ENCODE results near the gene NINJ1.

The NINJ1 gene

DNA sequence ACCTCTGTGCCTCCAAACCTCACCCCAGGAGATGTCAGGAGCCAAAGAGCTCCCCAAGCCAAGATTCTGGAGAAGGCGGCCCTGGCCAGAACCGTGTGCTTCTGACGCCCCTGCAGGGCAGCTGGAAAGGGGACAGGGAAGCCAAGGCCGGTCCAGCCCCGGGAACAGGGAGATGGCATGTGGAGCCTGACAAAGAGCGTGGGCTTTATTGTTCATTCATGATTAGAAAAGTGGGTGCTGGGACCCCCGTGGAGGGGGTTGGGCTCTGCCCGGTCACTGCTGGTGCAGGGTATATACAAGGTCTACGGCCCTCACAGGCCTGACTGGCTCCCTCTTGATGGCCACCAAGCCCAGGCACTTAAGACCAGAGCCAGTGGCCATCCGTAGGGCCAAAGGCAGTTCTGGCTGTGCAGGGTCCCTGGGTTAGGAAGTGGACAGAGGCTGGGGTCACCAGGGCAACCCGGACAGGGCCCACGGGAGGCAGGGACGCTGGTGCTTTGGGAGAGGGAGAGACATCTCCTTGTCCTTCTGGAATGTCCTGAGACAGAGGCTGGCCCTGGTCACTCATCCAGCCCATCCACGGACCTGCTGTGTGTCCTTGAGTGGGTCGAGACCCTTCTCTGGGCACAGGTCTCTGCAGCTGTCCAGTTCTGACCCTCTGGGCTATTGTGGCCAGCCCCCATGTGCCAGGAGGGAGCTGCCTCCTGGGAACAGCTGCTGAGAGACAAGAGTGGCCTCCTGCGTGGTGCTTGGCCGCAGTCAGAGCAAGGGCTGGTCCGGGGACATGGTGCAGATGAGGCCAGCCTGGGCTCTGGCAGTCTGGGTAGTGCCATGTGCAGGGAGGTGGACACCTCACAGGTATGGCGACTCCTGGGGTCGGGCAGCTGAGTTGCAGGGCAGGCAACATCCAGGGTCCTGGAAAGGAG lies 12.5 kb downstream of the NINJ1 start:
- no peak overlapping the region for H4K8ac ChIP-seq (ENCODE audit: low read length)
- H3K27me3 ChIP-seq (ENCODE audit: control insufficient read depth in 1 of 2, insufficient read depth in 1 of 2, low read length in 2 of 2) = no peaks in the 10 kb centered on the region
- no peak overlapping the region for H2BK15ac ChIP-seq (ENCODE audit: low read depth, poor library complexity, severe bottlenecking)
- H3K36me3 ChIP-seq (ENCODE audit: control insufficient read depth in 1 of 2, insufficient read depth in 2 of 2, low read depth in 1 of 2, low read length in 2 of 2) = peaks cover 16 to 52% of the 10 kb centered on the region in 2 experiments
- no peak overlapping the region for H2BK5ac ChIP-seq (ENCODE audit: low read depth, low read length, poor library complexity, severe bottlenecking)
- H2BK12ac ChIP-seq (ENCODE audit: low read length in 2 of 2) = no peak overlapping the region
- no peak for DNase-seq
- 95% methylated on average over 20 of the region's 20 CpGs for WGBS
- peaks cover 14% of the 10 kb centered on the region for H3K79me1 ChIP-seq (replicated peaks; ENCODE audit: low read length, poor library complexity, severe bottlenecking)
- H3K14ac ChIP-seq (ENCODE audit: low read length in 2 of 2) = no peak overlapping the region
- H3K23ac ChIP-seq (ENCODE audit: low read length in 2 of 2) = no peak overlapping the region
- no peak overlapping the region for H3K4me2 ChIP-seq (ENCODE audit: low read length, poor library complexity, severe bottlenecking)
- H2AK5ac ChIP-seq (ENCODE audit: low read length, severe bottlenecking) = no peak overlapping the region
- H3K4me1 ChIP-seq (ENCODE audit: control insufficient read depth, insufficient read depth, low read depth, low read length) = peaks cover 31% of the 10 kb centered on the region
- H2AFZ ChIP-seq (ENCODE audit: low read depth, low read length) = no peak overlapping the region
- no peak overlapping the region for H3K4ac ChIP-seq (ENCODE audit: low read depth in 1 of 2, low read length in 2 of 2)
- no peak overlapping the region for H3K27ac ChIP-seq (ENCODE audit: low read length, poor library complexity, severe bottlenecking)
- no peak overlapping the region for H4K91ac ChIP-seq (ENCODE audit: low read length)
- H3K4me3 ChIP-seq (ENCODE audit: insufficient read depth in 1 of 2, low read depth in 1 of 2, low read length in 2 of 2) = no peak overlapping the region
- H3K9ac ChIP-seq (ENCODE audit: low read length) = no peak overlapping the region
- H3K9me3 ChIP-seq (ENCODE audit: control insufficient read depth, low read length) = no peaks in the 10 kb centered on the region
- H2BK120ac ChIP-seq (ENCODE audit: low read depth, low read length) = no peak overlapping the region
- H3K18ac ChIP-seq (ENCODE audit: low read depth in 1 of 2, low read length in 2 of 2) = no peak overlapping the region

- Histone ChIP-seq H2BK12ac (ENCODE audit: low read length in 2 of 2) (peak overlapping the region in 1 of 2 experiments; percentile 51), H2BK5ac (ENCODE audit: low read depth, low read length, poor library complexity, severe bottlenecking) (no peak overlapping the region), H4K8ac (ENCODE audit: low read length) (no peak overlapping the region), H3K4me1 (ENCODE audit: control insufficient read depth, insufficient read depth, low read depth, low read length) (peaks cover 29% of the 10 kb centered on the region), H3K4ac (ENCODE audit: low read depth in 1 of 2, low read length in 2 of 2) (peak overlapping the region in 1 of 2 experiments; percentile 28), H2BK15ac (ENCODE audit: low read depth, poor library complexity, severe bottlenecking) (no peak overlapping the region), H3K18ac (ENCODE audit: low read depth in 1 of 2, low read length in 2 of 2) (peak overlapping the region in 1 of 2 experiments; percentile 16), H2AK5ac (ENCODE audit: low read length, severe bottlenecking) (no peak overlapping the region), H3K14ac (ENCODE audit: low read length in 2 of 2) (no peak overlapping the region), H3K4me3 (ENCODE audit: insufficient read depth in 1 of 2, low read depth in 1 of 2, low read length in 2 of 2) (no peak overlapping the region), H3K23ac (ENCODE audit: low read length in 2 of 2) (no peak overlapping the region), H3K27ac (ENCODE audit: low read length, poor library complexity, severe bottlenecking) (no peak overlapping the region), H3K9me3 (ENCODE audit: control insufficient read depth, low read length) (no peaks in the 10 kb centered on the region), H3K4me2 (ENCODE audit: low read length, poor library complexity, severe bottlenecking) (no peak overlapping the region), H2BK120ac (ENCODE audit: low read depth, low read length) (no peak overlapping the region), H2AFZ (ENCODE audit: low read depth, low read length) (no peak overlapping the region), H3K27me3 (ENCODE audit: control insufficient read depth in 1 of 2, insufficient read depth in 1 of 2, low read length in 2 of 2) (no peaks in the 10 kb centered on the region), H4K91ac (ENCODE audit: low read length) (no peak overlapping the region), H3K79me1 (replicated peaks; ENCODE audit: low read length, poor library complexity, severe bottlenecking) (peaks cover 7% of the 10 kb centered on the region), H3K9ac (ENCODE audit: low read length) (no peak overlapping the region), H3K36me3 (ENCODE audit: control insufficient read depth in 1 of 2, insufficient read depth in 2 of 2, low read depth in 1 of 2, low read length in 2 of 2) (peaks cover 16 to 46% of the 10 kb centered on the region in 2 experiments)
- no peak for DNase-seq
- WGBS = 94% methylated on average over 8 of the region's 11 CpGs
Measured at GRCh38 chr9:93120846-93121315, 13.2 kb downstream of the NINJ1 start.

- DNase-seq = peak; percentile 91
- H3K9ac ChIP-seq (ENCODE audit: low read length) = peak overlapping the region; percentile 24
- H2AFZ ChIP-seq (ENCODE audit: low read depth, low read length) = no peak overlapping the region
- 69% methylated on average over 19 of the region's 23 CpGs for WGBS
- H2BK12ac ChIP-seq (ENCODE audit: low read length in 2 of 2) = peak overlapping the region in 1 of 2 experiments; percentile 51
- peak overlapping the region in 1 of 2 experiments; percentile 91 for H3K14ac ChIP-seq (ENCODE audit: low read length in 2 of 2)
- H4K8ac ChIP-seq (ENCODE audit: low read length) = peak overlapping the region; percentile 73
- H2BK5ac ChIP-seq (ENCODE audit: low read depth, low read length, poor library complexity, severe bottlenecking) = no peak overlapping the region
- peak overlapping the region; percentile 65 for H4K91ac ChIP-seq (ENCODE audit: low read length)
- H3K27me3 ChIP-seq (ENCODE audit: control insufficient read depth in 1 of 2, insufficient read depth in 1 of 2, low read length in 2 of 2) = no peaks in the 10 kb centered on the region
- H3K79me1 ChIP-seq (replicated peaks; ENCODE audit: low read length, poor library complexity, severe bottlenecking) = peaks cover 3% of the 10 kb centered on the region
- H3K4ac ChIP-seq (ENCODE audit: low read depth in 1 of 2, low read length in 2 of 2) = peak overlapping the region in 1 of 2 experiments; percentile 69
- H3K18ac ChIP-seq (ENCODE audit: low read depth in 1 of 2, low read length in 2 of 2) = peak overlapping the region; percentile 56 to 85
- no peak overlapping the region for H2AK5ac ChIP-seq (ENCODE audit: low read length, severe bottlenecking)
- H2BK120ac ChIP-seq (ENCODE audit: low read depth, low read length) = no peak overlapping the region
- H3K36me3 ChIP-seq (ENCODE audit: control insufficient read depth in 1 of 2, insufficient read depth in 2 of 2, low read depth in 1 of 2, low read length in 2 of 2) = peaks cover 13 to 42% of the 10 kb centered on the region in 2 experiments
- H3K4me1 ChIP-seq (ENCODE audit: control insufficient read depth, insufficient read depth, low read depth, low read length) = peaks cover 29% of the 10 kb centered on the region
- H3K4me2 ChIP-seq (ENCODE audit: low read length, poor library complexity, severe bottlenecking) = no peak overlapping the region
- no peaks in the 10 kb centered on the region for H3K9me3 ChIP-seq (ENCODE audit: control insufficient read depth, low read length)
- no peak overlapping the region for H3K23ac ChIP-seq (ENCODE audit: low read length in 2 of 2)
- peak overlapping the region; percentile 29 for H2BK15ac ChIP-seq (ENCODE audit: low read depth, poor library complexity, severe bottlenecking)
- H3K4me3 ChIP-seq (ENCODE audit: insufficient read depth in 1 of 2, low read depth in 1 of 2, low read length in 2 of 2) = no peak overlapping the region
- peak overlapping the region; percentile 31 for H3K27ac ChIP-seq (ENCODE audit: low read length, poor library complexity, severe bottlenecking)
Measured at GRCh38 chr9:93119953-93120845, 13.9 kb downstream of the NINJ1 start.

GRCh38 chr9:93119703-93119952 lies 14.4 kb downstream of the NINJ1 start:
- Histone ChIP-seq H2BK5ac (ENCODE audit: low read depth, low read length, poor library complexity, severe bottlenecking) (no peak overlapping the region), H3K4me2 (ENCODE audit: low read length, poor library complexity, severe bottlenecking) (no peak overlapping the region), H3K27me3 (ENCODE audit: control insufficient read depth in 1 of 2, insufficient read depth in 1 of 2, low read length in 2 of 2) (no peaks in the 10 kb centered on the region), H3K27ac (ENCODE audit: low read length, poor library complexity, severe bottlenecking) (peak overlapping the region; percentile 31), H4K8ac (ENCODE audit: low read length) (peak overlapping the region; percentile 73), H3K9ac (ENCODE audit: low read length) (peak overlapping the region; percentile 22), H3K36me3 (ENCODE audit: control insufficient read depth in 1 of 2, insufficient read depth in 2 of 2, low read depth in 1 of 2, low read length in 2 of 2) (peaks cover 12 to 42% of the 10 kb centered on the region in 2 experiments), H2BK15ac (ENCODE audit: low read depth, poor library complexity, severe bottlenecking) (no peak overlapping the region), H3K18ac (ENCODE audit: low read depth in 1 of 2, low read length in 2 of 2) (peak overlapping the region; percentile 29 to 85), H3K4ac (ENCODE audit: low read depth in 1 of 2, low read length in 2 of 2) (peak overlapping the region; percentile 68 to 69), H2BK120ac (ENCODE audit: low read depth, low read length) (no peak overlapping the region), H3K23ac (ENCODE audit: low read length in 2 of 2) (no peak overlapping the region), H2AFZ (ENCODE audit: low read depth, low read length) (no peak overlapping the region), H3K4me1 (ENCODE audit: control insufficient read depth, insufficient read depth, low read depth, low read length) (peaks cover 29% of the 10 kb centered on the region), H3K14ac (ENCODE audit: low read length in 2 of 2) (peak overlapping the region in 1 of 2 experiments; percentile 91), H3K9me3 (ENCODE audit: control insufficient read depth, low read length) (no peaks in the 10 kb centered on the region), H4K91ac (ENCODE audit: low read length) (peak overlapping the region; percentile 65), H3K4me3 (ENCODE audit: insufficient read depth in 1 of 2, low read depth in 1 of 2, low read length in 2 of 2) (no peak overlapping the region), H2AK5ac (ENCODE audit: low read length, severe bottlenecking) (no peak overlapping the region), H2BK12ac (ENCODE audit: low read length in 2 of 2) (peak overlapping the region; percentile 8 to 29), H3K79me1 (replicated peaks; ENCODE audit: low read length, poor library complexity, severe bottlenecking) (peaks cover 6% of the 10 kb centered on the region)
- 91% methylated on average over 5 of the region's 5 CpGs for WGBS
- DNase-seq = no peak
